Posterior cingulate gyrus (tissue), 11 donors: Measurements from ENCODE around the gene CYP21A2.
"Not testable (repeated sequence)": the region's sequence is repeated elsewhere in the genome, so short reads cannot be mapped to it uniquely, and the experiment has no call there.

ENCODE experiments used
- DNase-seq, 10 donors: peaks; one replicate each; pipeline versions ENCODE4 v3.0.0 to v3.0.0-alpha.2; 2020 to 2021; ENCODE audit warnings: mixed read lengths in 3 of 10
- intact Hi-C: fragments of 100-400 bp; cut with DNase I; formaldehyde crosslinking; loops from one replicate; pipeline ENCODE4 v1.15.1; 2023

The CYP21A2 gene

DNA sequence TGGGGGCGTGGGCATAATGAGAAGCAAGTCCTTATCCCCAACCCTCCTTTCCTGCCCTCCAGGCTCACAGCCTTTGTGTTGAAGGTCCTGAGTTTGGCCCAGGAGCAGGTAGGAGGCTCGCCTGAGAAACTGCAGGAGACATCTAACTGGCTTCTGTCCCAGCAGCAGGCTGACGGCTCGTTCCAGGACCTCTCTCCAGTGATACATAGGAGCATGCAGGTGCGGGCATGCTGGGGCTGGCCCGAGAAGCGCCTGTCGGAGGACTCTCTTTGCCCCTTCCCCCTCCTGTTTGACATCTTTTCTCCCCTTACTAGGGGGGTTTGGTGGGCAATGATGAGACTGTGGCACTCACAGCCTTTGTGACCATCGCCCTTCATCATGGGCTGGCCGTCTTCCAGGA lies 9.6 kb upstream of the CYP21A2 start:
- peak in 2 of 10 donors; percentile 18 to 19 for DNase-seq
- intact Hi-C loops = not testable (repeated sequence)

GRCh38 chr6:32029553-32029952 lies 8.7 kb upstream of the CYP21A2 start:
- DNase-seq = peak in 1 of 10 donors; percentile 22
- intact Hi-C loops = not testable (repeated sequence)

GRCh38 chr6:32035283-32036013 lies 2.8 kb upstream of the CYP21A2 start:
- DNase-seq, intact Hi-C loops: not testable (repeated sequence)

- DNase-seq, intact Hi-C loops: not testable (repeated sequence)
Measured at GRCh38 chr6:32037136-32037535, 1.1 kb upstream of the CYP21A2 start.

GRCh38 chr6:32038878-32039277 lies 663 bp downstream of the CYP21A2 start:
- intact Hi-C loops = not testable (repeated sequence)
- DNase-seq = peak in 2 of 10 donors; percentile 17 to 34

DNA sequence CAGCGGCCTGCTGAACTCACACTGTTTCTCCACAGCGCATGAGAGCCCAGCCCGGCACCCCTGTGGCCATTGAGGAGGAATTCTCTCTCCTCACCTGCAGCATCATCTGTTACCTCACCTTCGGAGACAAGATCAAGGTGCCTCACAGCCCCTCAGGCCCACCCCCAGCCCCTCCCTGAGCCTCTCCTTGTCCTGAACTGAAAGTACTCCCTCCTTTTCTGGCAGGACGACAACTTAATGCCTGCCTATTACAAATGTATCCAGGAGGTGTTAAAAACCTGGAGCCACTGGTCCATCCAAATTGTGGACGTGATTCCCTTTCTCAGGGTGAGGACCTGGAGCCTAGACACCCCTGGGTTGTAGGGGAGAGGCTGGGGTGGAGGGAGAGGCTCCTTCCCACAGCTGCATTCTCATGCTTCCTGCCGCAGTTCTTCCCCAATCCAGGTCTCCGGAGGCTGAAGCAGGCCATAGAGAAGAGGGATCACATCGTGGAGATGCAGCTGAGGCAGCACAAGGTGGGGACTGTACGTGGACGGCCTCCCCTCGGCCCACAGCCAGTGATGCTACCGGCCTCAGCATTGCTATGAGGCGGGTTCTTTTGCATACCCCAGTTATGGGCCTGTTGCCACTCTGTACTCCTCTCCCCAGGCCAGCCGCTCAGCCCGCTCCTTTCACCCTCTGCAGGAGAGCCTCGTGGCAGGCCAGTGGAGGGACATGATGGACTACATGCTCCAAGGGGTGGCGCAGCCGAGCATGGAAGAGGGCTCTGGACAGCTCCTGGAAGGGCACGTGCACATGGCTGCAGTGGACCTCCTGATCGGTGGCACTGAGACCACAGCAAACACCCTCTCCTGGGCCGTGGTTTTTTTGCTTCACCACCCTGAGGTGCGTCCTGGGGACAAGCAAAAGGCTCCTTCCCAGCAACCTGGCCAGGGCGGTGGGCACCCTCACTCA lies 1.4 kb downstream of the CYP21A2 start:
- DNase-seq = peak in 3 of 10 donors; percentile 19 to 56 (median 47)

GRCh38 chr6:32040299-32041049 lies 2.3 kb downstream of the CYP21A2 start:
- DNase-seq = peak in 2 of 10 donors; percentile 12 to 55
- intact Hi-C loops = not testable (repeated sequence)

More for the DNA sequence above, 1.4 kb downstream of the CYP21A2 start:
- intact Hi-C loops = not testable (repeated sequence)

DNA sequence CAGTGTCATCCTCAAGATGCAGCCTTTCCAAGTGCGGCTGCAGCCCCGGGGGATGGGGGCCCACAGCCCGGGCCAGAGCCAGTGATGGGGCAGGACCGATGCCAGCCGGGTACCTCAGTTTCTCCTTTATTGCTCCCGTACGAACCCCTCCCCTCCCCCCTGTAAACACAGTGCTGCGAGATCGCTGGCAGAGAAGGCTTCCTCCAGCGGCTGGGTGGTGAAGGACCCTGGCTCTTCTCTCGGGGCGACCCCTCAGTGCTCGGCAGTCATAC lies 2.8 kb downstream of the CYP21A2 start:
- peak in 2 of 10 donors; percentile 11 to 81 for DNase-seq
- intact Hi-C loops = not testable (repeated sequence)

DNA sequence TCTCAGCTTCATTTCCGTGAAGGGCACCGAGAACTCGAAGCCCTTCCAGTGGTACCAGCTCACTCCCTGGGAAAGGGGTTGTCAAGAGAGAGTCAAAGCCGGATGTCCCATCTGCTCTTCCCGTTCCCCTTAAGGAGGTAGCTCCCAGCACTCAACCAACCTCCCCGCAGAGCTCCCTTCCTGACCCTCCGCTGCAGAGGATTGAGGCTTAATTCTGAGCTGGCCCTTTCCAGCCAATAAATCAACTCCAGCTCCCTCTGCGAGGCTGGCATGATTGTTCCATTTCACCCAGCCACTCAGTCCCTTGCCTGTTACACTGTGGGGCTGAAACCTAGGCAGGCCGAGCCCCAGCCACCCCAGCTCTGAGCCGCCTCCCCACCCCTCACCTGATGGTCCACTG lies 3.2 kb downstream of the CYP21A2 start:
- intact Hi-C loops = not testable (repeated sequence)
- DNase-seq = peak in 1 of 10 donors; percentile 11

- DNase-seq = peak in 2 of 10 donors; percentile 33 to 48
- intact Hi-C loops = not testable (repeated sequence)
Measured at GRCh38 chr6:32042276-32042675, 4.1 kb downstream of the CYP21A2 start.

- intact Hi-C loops = not testable (repeated sequence)
- DNase-seq = peak in 3 of 10 donors; percentile 1 to 47 (median 35)
Measured at GRCh38 chr6:32043589-32044380, 5.6 kb downstream of the CYP21A2 start.

GRCh38 chr6:32044916-32045315 lies 6.7 kb downstream of the CYP21A2 start:
- DNase-seq = peak in 2 of 10 donors; percentile 21 to 25
- intact Hi-C loops = not testable (repeated sequence)

DNA sequence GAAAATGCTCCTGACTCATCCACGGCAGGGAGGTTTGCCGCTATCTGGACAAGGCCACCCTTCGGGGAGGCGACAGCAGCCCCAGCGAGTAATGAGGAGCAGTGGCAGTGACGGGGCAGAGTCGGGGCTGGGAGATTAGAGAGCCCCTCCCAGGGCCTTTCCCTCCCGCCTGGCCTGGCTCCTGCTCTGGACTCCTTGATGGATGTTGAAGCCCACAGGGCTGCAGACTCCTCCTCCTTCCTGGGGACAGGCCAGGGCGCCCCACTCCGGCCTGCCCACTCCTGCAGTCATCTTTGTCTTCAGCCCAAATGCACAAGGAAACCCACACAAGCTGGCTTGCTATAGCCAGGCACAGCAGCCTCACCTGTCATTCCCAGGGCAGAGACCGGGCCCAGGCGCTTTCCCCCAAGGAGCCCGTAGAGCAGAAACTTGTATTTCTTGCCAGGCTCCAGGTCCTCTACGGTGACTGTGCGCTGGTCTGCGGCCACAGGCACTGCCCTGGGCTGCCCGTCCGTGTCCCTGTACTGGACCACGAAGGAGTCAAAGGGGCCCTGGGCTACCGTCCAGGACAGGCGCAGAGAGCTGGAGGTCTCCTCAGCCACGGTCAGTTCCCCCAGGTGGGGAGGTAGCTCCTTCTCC lies 7.7 kb downstream of the CYP21A2 start:
- DNase-seq = peak in 4 of 10 donors; percentile 8 to 79 (median 48)
- intact Hi-C loops = no loop called here

DNA sequence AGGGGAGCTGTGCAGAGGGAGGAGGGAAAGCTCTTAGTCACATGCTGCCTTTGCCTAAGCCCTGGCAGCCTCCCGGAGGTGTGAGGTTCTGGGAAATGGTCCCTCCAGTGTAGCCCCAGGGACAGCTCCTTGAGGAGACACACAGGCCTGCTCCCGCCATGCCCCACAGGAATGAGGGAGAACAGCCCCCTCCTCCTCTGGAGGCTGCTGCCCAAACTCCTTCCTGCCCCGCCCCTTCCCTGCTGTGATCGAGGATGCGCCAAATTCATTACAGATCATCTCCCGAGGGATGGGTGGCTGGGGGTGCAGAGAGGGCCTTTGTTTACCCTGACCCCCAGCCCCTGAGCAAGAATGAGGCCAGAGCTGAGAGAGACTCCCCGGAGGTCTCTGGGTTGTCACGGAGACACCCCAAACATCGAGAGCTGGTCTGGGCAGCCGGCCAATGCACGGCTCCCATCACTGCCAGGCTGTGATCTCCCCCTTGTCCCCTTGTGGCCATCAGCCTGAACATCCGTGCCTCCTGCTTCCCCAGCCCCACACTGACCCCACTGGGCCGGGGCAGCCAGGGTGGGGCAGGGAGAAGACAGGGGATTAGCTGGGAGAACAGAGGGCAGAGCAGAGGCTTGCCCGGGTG lies 8.4 kb downstream of the CYP21A2 start:
- DNase-seq = peak in 5 of 10 donors; percentile 19 to 80 (median 64)
- intact Hi-C loops = no loop called here

DNA sequence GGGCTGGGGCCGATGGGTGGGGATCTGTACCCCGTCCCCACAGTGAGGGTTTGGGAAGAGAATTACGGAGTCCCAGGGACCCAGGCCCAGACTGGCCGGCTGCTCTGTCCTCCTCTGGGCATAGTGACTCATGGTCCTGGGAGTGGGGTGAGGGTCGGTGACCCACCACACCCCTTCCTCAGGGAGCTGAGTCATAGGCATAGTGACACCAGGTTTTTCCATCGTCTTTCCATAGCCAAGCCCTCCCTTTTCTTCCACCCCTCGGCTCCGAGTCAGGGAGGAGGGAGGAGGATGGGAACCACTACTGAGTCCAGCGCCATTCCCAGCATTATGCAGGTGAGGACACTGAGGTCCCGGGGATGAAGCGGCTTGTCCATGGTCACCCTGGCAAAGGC lies 8.9 kb downstream of the CYP21A2 start:
- peak in 1 of 10 donors; percentile 47 for DNase-seq
- intact Hi-C loops = no loop called here

DNA sequence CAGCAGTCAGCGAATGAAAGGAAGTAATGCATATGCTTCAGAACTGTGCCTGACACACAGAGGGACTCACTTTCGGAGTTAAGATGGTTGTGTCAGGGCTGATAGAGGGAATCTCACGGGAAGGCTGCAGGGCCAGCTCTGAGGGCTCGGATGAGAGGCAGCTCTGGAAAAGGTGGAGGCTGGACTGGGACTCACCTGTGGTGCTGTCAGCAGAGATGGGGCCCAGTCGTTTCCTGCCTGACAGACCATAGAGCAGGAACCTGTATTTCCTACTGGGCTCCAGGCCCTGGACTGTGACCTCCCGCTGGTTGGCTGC lies 9.3 kb downstream of the CYP21A2 start:
- intact Hi-C loops = no loop called here
- DNase-seq = no peak

- DNase-seq = peak in 9 of 10 donors; percentile 39 to 93 (median 71)
- intact Hi-C loops = no loop called here
Measured at GRCh38 chr6:32047855-32048766, 9.9 kb downstream of the CYP21A2 start.

GRCh38 chr6:32049149-32049548 lies 10.9 kb downstream of the CYP21A2 start:
- peak in 2 of 10 donors; percentile 25 to 33 for DNase-seq
- intact Hi-C loops = not testable (repeated sequence)
